Effector memory CD4-positive, alpha-beta T cell (primary cell): Measurements from ENCODE around the gene ENO3.
"Not testable (repeated sequence)": the region's sequence is repeated elsewhere in the genome, so short reads cannot be mapped to it uniquely, and the experiment has no call there.

ENCODE experiments used
- DNase-seq, 3 donors: peaks; one replicate each; pipeline ENCODE4 v3.0.0-alpha.2; 2020
- H3K27ac ChIP-seq: 2 replicates; pipeline ENCODE4 v1.7.0; 2013; ENCODE audit warnings: mild to moderate bottlenecking, low read length, moderate library complexity; ENCODE audit not compliant: insufficient read depth, poor library complexity, severe bottlenecking
- H3K27me3 ChIP-seq: replicated peaks from 2 replicates; pipeline ENCODE4 v1.7.0; 2013; ENCODE audit warnings: mild to moderate bottlenecking, low read length; ENCODE audit not compliant: insufficient read depth, control insufficient read depth, poor library complexity, severe bottlenecking
- H3K36me3 ChIP-seq: 2 replicates; pipeline ENCODE4 v1.7.0; 2013; ENCODE audit warnings: mild to moderate bottlenecking, low read length, moderate library complexity; ENCODE audit not compliant: control insufficient read depth, insufficient read depth
- H3K4me1 ChIP-seq: 2 replicates; pipeline ENCODE4 v1.7.0; 2013; ENCODE audit warnings: low read length, mild to moderate bottlenecking; ENCODE audit not compliant: control insufficient read depth, insufficient read depth, poor library complexity, severe bottlenecking
- H3K4me3 ChIP-seq: 2 replicates; pipeline ENCODE4 v1.7.0; 2013; ENCODE audit warnings: low read length, low read depth, mild to moderate bottlenecking; ENCODE audit not compliant: insufficient read depth, poor library complexity, severe bottlenecking
- H3K9me3 ChIP-seq: 2 replicates; pipeline ENCODE4 v1.7.0; 2013; ENCODE audit warnings: mild to moderate bottlenecking, low read length, moderate library complexity; ENCODE audit not compliant: control insufficient read depth
- total RNA-seq, 3 donors: gene quantifications; one replicate each; lab custom pipeline; 2026; lab: John Stamatoyannopoulos, UW

Gene ENO3
- total RNA-seq, result 13.1 to 15.9 (median 15.1) reads per million in 3 donors

DNA sequence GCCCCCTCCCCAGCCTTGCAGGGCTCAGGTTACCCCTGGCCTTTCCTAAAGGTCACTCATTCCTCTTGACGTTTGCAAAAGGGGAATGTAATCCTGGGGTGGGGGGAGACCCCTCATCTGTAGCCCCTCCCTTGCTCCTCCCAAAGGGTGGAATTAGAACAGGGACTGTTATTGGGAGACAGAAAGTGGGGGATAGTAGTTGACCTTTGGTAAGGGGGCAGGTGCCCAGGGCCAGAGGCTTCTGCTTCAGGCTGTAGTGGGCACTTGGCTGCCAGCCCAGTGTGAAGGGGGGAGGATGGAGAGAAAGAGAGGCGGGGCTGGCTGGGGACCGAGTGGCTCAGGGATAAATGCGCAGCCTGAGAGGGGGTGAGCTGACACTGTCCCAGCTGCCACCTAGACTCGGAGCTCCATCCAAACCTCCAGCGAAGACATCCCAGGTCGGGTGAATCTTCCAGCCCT lies at the start of gene ENO3:
TSS of gene ENO3 (plus strand) at position 374 of the 459 bp plus-strand sequence. CDS start 711 bp downstream, outside the sequence.
- DNase-seq, result no peak
- peak within 1 kb of the TSS; percentile 11 for H3K4me3 ChIP-seq
- peaks cover 30% of the 10 kb centered on the region for H3K4me1 ChIP-seq
- peaks cover 8% of the 10 kb centered on the region for H3K36me3 ChIP-seq
- H3K9me3 ChIP-seq, result no peaks in the 10 kb centered on the region
- H3K27ac ChIP-seq, result peak within 1 kb of the TSS; percentile 94
- no peaks in the 10 kb centered on the region for H3K27me3 ChIP-seq

DNA sequence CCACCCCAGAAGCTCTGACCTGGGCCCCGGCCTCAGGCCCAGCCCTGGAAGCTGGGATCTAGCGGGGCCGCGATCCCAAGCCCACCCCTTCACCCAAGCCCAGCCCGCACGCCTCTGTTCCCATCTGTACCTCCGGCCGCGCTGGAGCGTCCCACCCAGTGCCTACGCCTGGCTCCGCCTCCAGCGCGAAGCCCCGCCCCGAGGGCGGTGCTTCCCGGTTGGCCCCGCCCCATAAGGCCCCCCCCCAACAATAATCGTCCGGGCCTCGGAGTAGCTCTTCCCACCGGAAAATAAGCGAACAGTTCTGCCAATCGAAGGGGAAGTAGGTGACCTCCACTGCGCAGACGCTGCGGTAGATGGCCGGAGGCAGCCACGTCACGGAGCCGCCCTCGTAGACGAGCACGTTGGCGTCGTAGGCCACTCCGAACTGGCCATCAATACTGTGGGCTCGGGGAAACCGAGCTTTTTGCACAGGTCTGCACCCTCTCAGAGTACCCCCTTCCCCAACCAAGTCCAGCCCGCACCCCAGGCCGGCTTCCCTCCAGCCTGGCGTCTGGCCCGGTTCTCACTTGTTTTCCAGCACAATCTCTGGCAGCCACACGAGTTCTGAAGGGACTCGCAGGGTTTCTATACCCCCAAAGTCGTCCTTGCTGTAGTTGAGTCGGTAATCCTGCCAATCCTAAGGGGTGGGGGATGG lies 49.1 kb upstream of the ENO3 start:
- no peak overlapping the region for H3K4me3 ChIP-seq
- no peak overlapping the region for H3K27ac ChIP-seq
- peaks cover 29% of the 10 kb centered on the region for H3K4me1 ChIP-seq
- DNase-seq, result peak in 1 of 3 donors; percentile 12
- no peaks in the 10 kb centered on the region for H3K36me3 ChIP-seq
- H3K27me3 ChIP-seq, result no peaks in the 10 kb centered on the region
- no peaks in the 10 kb centered on the region for H3K9me3 ChIP-seq

GRCh38 chr17:4902540-4902939 lies 48.4 kb upstream of the ENO3 start:
- Histone ChIP-seq H3K36me3 (no peaks in the 10 kb centered on the region), H3K9me3 (no peaks in the 10 kb centered on the region), H3K4me3 (no peak overlapping the region), H3K27me3 (no peaks in the 10 kb centered on the region), H3K4me1 (peaks cover 29% of the 10 kb centered on the region), H3K27ac (no peak overlapping the region)
- DNase-seq, result no peak

GRCh38 chr17:4903051-4903818 lies 47.7 kb upstream of the ENO3 start, which contains the start of gene CHRNE:
Gene CHRNE (minus strand): TSS chr17:4903098. CDS start chr17:4903063, 35 bp downstream.
- H3K4me3 ChIP-seq, result no peak within 1 kb of the TSS
- peaks cover 31% of the 10 kb centered on the region for H3K4me1 ChIP-seq
- DNase-seq, result peak; percentile 50 to 72 (median 55)
- no peaks in the 10 kb centered on the region for H3K9me3 ChIP-seq
- no peaks in the 10 kb centered on the region for H3K36me3 ChIP-seq
- no peak within 1 kb of the TSS for H3K27ac ChIP-seq
- H3K27me3 ChIP-seq, result no peaks in the 10 kb centered on the region

DNA sequence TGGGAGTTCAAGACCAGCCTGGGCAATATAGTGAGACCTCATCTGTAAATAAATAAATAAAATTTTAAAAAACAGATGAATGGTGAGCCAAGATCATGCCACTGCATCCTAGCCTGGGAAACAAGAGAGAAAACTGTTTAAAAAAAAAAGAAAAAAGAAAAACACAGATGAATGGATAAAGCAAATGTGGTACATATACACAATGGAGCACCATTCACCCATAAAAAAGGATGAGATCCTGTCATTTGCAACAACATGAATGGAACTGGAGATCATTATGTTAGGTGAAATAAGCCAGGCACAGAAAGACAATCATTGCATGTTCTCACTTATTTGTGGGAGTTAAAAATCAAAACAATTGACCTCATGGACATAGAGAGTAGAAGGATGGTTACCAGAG lies 44.3 kb upstream of the ENO3 start:
- not testable (repeated sequence) for H3K4me3 ChIP-seq, H3K27ac ChIP-seq, H3K9me3 ChIP-seq, H3K36me3 ChIP-seq, DNase-seq, H3K27me3 ChIP-seq
- H3K4me1 ChIP-seq, result peaks cover 20% of the 10 kb centered on the region

- no peak overlapping the region for H3K27ac ChIP-seq
These were observed 42.6 kb upstream of the ENO3 start for GRCh38 chr17:4908301-4908700.

GRCh38 chr17:4908711-4909496 lies 42.0 kb upstream of the ENO3 start:
- DNase-seq, result peak; percentile 48 to 52 (median 49)
- no peaks in the 10 kb centered on the region for H3K36me3 ChIP-seq
- no peaks in the 10 kb centered on the region for H3K9me3 ChIP-seq
- H3K27ac ChIP-seq, result no peak overlapping the region
- H3K4me1 ChIP-seq, result peaks cover 12% of the 10 kb centered on the region
- no peaks in the 10 kb centered on the region for H3K27me3 ChIP-seq
- H3K4me3 ChIP-seq, result no peak overlapping the region

More at GRCh38 chr17:4908301-4908700, 42.6 kb upstream of the ENO3 start:
- no peak for DNase-seq
- H3K27me3 ChIP-seq, result no peaks in the 10 kb centered on the region
- H3K36me3 ChIP-seq, result no peaks in the 10 kb centered on the region
- H3K4me1 ChIP-seq, result peaks cover 12% of the 10 kb centered on the region
- no peaks in the 10 kb centered on the region for H3K9me3 ChIP-seq
- no peak overlapping the region for H3K4me3 ChIP-seq

GRCh38 chr17:4913994-4914393 lies 36.9 kb upstream of the ENO3 start:
- no peaks in the 10 kb centered on the region for H3K9me3 ChIP-seq
- no peaks in the 10 kb centered on the region for H3K36me3 ChIP-seq
- H3K4me1 ChIP-seq, result peaks cover 4% of the 10 kb centered on the region
- no peak overlapping the region for H3K4me3 ChIP-seq
- H3K27ac ChIP-seq, result no peak overlapping the region
- DNase-seq, result no peak
- H3K27me3 ChIP-seq, result no peaks in the 10 kb centered on the region

GRCh38 chr17:4914551-4914950 lies 36.4 kb upstream of the ENO3 start:
- not testable (repeated sequence) for H3K36me3 ChIP-seq, H3K4me3 ChIP-seq, H3K4me1 ChIP-seq, DNase-seq, H3K27me3 ChIP-seq, H3K27ac ChIP-seq, H3K9me3 ChIP-seq
